Esophagus squamous epithelium (tissue), 5 donors: ENCODE results near the gene UGP2. TPM values are rescaled to one million over a fixed set of nuclear protein-coding genes. Genes with fewer than 3 reads are reported as not detected.

Experiments
- DNase-seq: peaks from one replicate; lab custom pipeline; 2025; lab: John Stamatoyannopoulos, UW
- H3K27ac ChIP-seq, 4 donors: fragments of 200-600 bp; sonication (generic); one replicate each; pipeline ENCODE4 v1.5.1; 2016 to 2019; ENCODE audit warnings: mild to moderate bottlenecking in 1 of 4
- H3K27me3 ChIP-seq, 4 donors: fragments of 200-600 bp; sonication (generic); 1 replicate in 3 of 4; 2 replicates in 1 of 4; pipeline versions ENCODE4 v1.5.1 to v1.6.0; 2017 to 2021; ENCODE audit warnings: antibody characterized with exemption in 1 of 4
- H3K36me3 ChIP-seq, 3 donors: fragments of 200-600 bp; sonication (generic); one replicate each; pipeline ENCODE4 v1.5.1; 2016 to 2019
- H3K4me1 ChIP-seq, 3 donors: fragments of 200-600 bp; sonication (generic); one replicate each; pipeline ENCODE4 v1.5.1; 2017 to 2019
- H3K4me3 ChIP-seq, 4 donors: fragments of 200-600 bp; sonication (generic); 1 replicate in 3 of 4; 2 replicates in 1 of 4; pipeline ENCODE4 v1.5.1; 2016 to 2019; ENCODE audit warnings: mild to moderate bottlenecking in 2 of 4, moderate library complexity in 1 of 4
- H3K9me3 ChIP-seq, 3 donors: fragments of 200-600 bp; sonication (generic); one replicate each; pipeline ENCODE4 v1.5.1; 2016 to 2019
- POLR2A ChIP-seq, 4 donors: fragments of 450-650 bp; IDR thresholded peaks; one replicate each; pipeline ENCODE4 v1.6.1; 2017; ENCODE audit warnings: antibody characterized with exemption in 4 of 4, mild to moderate bottlenecking in 4 of 4, moderate library complexity in 3 of 4
- WGBS, 2 donors: methylation state at CpG; one replicate each; pipeline ENCODE4 v1.1.5; 2018; 5-methylcytosine and 5-hydroxymethylcytosine counted together
- intact Hi-C: fragments of 100-400 bp; cut with DNase I; formaldehyde crosslinking; loops from one replicate; pipeline ENCODE4 v1.15.0; 2022
- total RNA-seq, 4 donors: library from RNA; depleted of rRNA; stranded (reverse); fragments of >200 nt; gene quantifications; one replicate each; pipeline ENCODE4 v1.1.0, GENCODE V29; 2016
- TF ChIP-seq, protein P1 (sequence below), 6 experiments: fragments of 450-650 bp in 4 of 6; fragments of 200-600 bp in 2 of 6; sonication (generic) in 2 of 6; IDR thresholded peaks; one replicate each; pipeline ENCODE4 v1.5.1; 2016 to 2019; ENCODE audit warnings: antibody characterized with exemption in 6 of 6, mild to moderate bottlenecking in 4 of 6, moderate library complexity in 4 of 6
- donor health status: DM: yes; HTN: yes; CAD: no.

The UGP2 gene
- total RNA-seq, 4 donors from 2014 or later = 70.1 to 110 (median 99.5) TPM

DNA sequence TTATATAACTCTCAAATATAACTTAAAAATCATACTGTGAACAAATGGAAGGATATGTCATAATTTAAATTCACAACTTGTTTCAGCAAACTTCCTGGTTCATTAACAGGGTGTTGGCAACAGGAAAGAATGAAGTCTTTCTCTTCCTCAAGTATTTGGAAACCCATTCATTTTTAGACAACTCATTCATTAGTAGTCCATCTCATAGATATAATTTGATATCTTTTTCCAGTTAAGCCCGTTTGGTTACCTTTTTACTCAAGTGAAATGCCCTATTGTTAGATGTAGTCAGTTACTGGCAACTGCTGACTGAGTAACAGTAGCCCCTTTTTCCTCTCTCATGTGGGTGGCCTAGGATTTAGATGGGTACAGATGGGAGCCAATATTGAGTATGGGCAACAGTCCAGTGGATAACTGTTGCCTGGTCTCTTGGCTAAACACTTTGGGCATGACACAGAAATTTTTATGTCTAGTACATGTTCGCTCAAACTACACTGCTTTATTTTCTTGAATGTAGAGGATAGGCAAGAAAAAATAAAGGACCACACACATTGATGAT, 4.6 kb upstream of the UGP2 start:
- peaks cover 0 to 8% (median 0%) of the 10 kb centered on the region in 3 donors for H3K4me1 ChIP-seq
- no peaks in the 10 kb centered on the region for H3K9me3 ChIP-seq
- no peak for DNase-seq
- H3K4me3 ChIP-seq = no peak overlapping the region
- WGBS, 2 donors = 55 to 71% methylated on average over 2 of the region's 2 CpGs
- TF ChIP-seq, protein P1, sequence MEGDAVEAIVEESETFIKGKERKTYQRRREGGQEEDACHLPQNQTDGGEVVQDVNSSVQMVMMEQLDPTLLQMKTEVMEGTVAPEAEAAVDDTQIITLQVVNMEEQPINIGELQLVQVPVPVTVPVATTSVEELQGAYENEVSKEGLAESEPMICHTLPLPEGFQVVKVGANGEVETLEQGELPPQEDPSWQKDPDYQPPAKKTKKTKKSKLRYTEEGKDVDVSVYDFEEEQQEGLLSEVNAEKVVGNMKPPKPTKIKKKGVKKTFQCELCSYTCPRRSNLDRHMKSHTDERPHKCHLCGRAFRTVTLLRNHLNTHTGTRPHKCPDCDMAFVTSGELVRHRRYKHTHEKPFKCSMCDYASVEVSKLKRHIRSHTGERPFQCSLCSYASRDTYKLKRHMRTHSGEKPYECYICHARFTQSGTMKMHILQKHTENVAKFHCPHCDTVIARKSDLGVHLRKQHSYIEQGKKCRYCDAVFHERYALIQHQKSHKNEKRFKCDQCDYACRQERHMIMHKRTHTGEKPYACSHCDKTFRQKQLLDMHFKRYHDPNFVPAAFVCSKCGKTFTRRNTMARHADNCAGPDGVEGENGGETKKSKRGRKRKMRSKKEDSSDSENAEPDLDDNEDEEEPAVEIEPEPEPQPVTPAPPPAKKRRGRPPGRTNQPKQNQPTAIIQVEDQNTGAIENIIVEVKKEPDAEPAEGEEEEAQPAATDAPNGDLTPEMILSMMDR (IDR thresholded peaks at IDR 0.05) = no peak
- no peak for TF ChIP-seq POLR2A (IDR thresholded peaks at IDR 0.05)
- no peaks in the 10 kb centered on the region for H3K36me3 ChIP-seq
- H3K27me3 ChIP-seq = no peaks in the 10 kb centered on the region
- H3K27ac ChIP-seq = no peak overlapping the region
- intact Hi-C loops = no loop called here

DNA sequence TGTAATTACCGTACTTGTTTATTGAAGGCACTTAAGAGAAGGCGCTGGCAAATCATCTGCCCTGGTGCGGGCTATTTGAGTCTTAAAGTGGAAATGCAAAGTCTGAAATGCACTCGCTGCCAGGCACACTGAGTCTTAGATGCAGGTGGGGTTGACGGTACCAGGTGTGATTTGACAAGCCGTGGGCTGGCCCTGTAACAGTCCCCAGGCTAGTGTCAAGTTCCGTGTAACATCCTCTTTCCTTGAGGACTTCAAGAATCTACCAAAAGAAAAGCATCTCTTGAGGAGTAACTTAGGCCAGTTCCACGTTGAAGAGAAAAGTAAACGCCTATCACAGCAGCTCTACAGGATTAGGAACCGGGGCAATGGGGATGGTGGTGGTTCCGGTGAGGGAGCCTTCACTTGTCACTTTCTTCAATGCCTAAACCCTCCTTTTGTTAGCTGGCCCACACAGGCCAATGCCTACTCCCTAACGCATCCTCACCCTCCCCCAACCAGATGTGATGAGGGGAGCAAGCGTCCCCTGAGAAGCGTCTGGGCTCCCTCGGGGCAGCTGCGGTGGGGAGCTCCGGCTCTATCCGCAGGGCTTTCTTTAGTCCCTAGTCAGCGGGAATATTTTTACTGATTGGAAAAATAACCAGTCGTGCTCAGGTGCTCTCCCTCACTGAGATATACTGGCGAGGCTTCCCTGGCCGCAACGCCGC, 1.5 kb upstream of the UGP2 start:
- no peak for DNase-seq
- Histone ChIP-seq H3K36me3 (no peaks in the 10 kb centered on the region), H3K27me3 (no peaks in the 10 kb centered on the region), H3K4me3 (peak overlapping the region; percentile 79 to 87 (median 84)), H3K27ac (peak overlapping the region; percentile 96 to 98 (median 98)), H3K9me3 (no peaks in the 10 kb centered on the region), H3K4me1 (peaks cover 0 to 39% (median 10%) of the 10 kb centered on the region in 3 donors)
- WGBS, 2 donors = 15 to 20% methylated on average over 12 to 19 of the region's 24 CpGs
- intact Hi-C loops = no loop called here
- TF ChIP-seq POLR2A (IDR thresholded peaks at IDR 0.05) = no peak
- TF ChIP-seq, protein P1 (IDR thresholded peaks at IDR 0.05) = no peak

DNA sequence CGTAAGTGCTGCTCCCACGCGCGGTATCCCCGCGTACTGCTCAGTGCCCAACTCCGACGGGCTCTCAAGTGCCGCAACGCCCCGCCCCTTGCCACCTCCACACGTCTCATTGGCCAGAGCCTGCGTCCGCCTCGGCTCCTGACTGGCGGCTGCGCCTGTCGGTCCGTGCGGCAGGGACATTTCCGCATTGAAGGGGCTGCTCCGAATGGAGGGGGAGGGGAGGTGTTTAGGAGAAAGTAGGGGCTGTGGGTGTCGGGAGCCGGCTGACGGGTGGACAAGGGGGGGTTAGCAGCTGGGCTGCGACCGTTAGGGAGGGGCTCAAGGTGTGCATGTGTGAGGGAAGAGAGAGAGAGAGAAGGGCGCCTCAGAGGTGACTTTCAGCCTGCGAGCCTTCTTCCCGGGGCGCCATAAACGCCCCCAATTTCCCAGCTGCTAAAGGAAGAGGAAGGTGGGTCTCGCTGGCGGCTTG, 877 bp upstream of the UGP2 start:
- intact Hi-C loops = no loop called here

DNA sequence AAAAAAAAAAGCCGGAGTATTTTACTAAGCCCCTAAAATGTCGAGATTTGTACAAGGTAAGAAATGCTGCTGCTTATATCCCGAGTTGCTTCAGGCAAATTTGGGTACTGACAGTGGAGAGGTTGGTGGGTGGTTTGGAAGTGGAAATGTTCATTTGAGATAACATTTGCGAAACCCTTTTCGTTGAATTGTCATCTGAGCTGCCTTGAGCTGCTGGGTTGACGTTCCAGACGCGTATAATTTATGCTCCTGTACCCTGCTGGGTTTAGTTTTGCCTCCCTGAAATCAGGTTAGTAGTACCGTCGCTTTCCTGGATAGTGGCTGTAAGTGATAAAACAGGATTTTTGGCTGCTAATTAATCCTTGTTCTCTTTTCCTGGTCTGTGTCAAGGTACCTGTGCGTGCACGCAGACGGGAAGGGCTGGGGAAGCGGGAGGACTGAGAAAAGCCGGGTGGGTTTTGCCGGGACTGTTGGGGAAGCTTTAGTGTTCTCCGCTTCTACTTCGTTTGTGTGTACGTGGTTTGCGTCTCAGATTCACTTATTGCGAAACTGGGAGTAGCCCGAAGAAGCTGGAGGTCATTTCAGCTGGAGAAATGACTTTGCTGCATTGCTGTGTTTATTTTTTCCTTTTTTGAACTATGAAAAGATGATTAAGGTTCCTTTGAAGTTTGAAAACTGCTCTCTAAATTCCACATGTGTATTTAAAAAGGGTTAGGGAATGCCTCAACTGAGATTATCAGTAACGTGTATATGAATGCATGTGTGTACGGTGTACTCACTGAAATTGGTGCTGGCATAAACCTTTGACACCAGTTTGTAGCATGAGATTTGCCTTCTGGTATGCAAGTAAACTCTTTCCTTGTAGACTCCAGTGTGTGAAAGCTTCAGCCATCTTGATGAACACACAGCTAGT, 709 bp downstream of the UGP2 start:
- Histone ChIP-seq H3K36me3 (no peaks in the 10 kb centered on the region), H3K27me3 (no peaks in the 10 kb centered on the region), H3K9me3 (no peaks in the 10 kb centered on the region), H3K4me3 (peak overlapping the region; percentile 79 to 87 (median 84)), H3K27ac (peak overlapping the region; percentile 96 to 98 (median 98)), H3K4me1 (peaks cover 0 to 58% (median 20%) of the 10 kb centered on the region in 3 donors)
- intact Hi-C loops = no loop called here
- DNase-seq = no peak
- WGBS, 2 donors = 2 to 4% methylated on average over 20 to 24 of the region's 24 CpGs
- TF ChIP-seq POLR2A (IDR thresholded peaks at IDR 0.05) = peak in 2 of 4 donors; percentile 62 to 64
- TF ChIP-seq, protein P1 (IDR thresholded peaks at IDR 0.05) = no peak

More for the DNA sequence above, 877 bp upstream of the UGP2 start:
- Histone ChIP-seq H3K4me1 (peaks cover 0 to 45% (median 11%) of the 10 kb centered on the region in 3 donors), H3K27me3 (no peaks in the 10 kb centered on the region), H3K9me3 (no peaks in the 10 kb centered on the region), H3K36me3 (no peaks in the 10 kb centered on the region), H3K4me3 (peak overlapping the region; percentile 79 to 87 (median 84)), H3K27ac (peak overlapping the region; percentile 96 to 98 (median 98))
- TF ChIP-seq, protein P1 (IDR thresholded peaks at IDR 0.05) = peak in 2 of 6 experiments; percentile 10 to 27
- TF ChIP-seq POLR2A (IDR thresholded peaks at IDR 0.05) = peak in 3 of 4 donors; percentile 98 to 100 (median 99)
- DNase-seq = peak; percentile 93
- 0% methylated on average over 12 of the region's 34 CpGs; no CpG with 5 or more reads in 1 of the 2 donors for WGBS, 2 donors
